ENCODE data around the gene TANC2.

TANC2 gene

DNA sequence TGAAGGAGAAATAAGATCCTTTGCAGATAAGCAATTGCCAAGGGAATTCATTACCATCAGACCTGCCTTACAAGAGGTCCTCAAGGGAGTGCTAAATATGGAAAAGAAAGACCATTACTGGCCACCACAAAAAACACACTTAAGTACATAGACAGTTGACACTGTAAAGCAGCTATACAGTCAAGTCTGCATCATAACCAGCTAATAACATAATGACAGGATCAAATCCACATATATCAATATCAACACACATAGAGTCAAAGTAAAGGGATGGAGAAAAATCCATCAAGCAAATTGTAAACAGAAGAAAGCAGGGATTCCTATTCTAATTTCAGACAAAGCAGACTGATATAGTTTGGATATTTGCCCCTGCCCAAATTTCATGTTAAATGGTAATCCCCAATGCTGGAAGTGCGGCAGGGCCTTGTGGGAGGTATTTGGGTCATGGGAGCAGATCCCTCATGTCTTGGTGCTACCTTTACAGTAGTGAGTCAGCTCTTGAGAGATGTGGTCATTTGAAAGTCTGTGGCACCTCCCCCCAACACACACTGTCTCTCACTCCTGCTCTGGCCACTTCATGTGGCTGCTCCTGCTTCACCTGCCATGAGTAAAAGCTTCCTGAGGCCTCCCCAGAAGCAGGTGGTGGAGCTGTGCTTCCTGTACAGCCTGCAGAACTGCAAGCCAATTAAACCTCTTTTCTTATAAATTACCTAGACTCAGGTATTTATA lies 32.8 kb downstream of the TANC2 start:
- Mint-ChIP-seq H3K36me3 (peaks cover 2% of the 10 kb centered on the region), H3K4me1 (peaks cover 5% of the 10 kb centered on the region), H3K4me3 (no peak overlapping the region), H3K27ac (no peak overlapping the region), H3K9me3 (peaks cover 5% of the 10 kb centered on the region), H3K27me3 (no peaks in the 10 kb centered on the region)
- DNase-seq (ENCODE audit: low spot score in 2 of 2) (no peak), ATAC-seq (ENCODE audit: low read depth) (no peak)

DNA sequence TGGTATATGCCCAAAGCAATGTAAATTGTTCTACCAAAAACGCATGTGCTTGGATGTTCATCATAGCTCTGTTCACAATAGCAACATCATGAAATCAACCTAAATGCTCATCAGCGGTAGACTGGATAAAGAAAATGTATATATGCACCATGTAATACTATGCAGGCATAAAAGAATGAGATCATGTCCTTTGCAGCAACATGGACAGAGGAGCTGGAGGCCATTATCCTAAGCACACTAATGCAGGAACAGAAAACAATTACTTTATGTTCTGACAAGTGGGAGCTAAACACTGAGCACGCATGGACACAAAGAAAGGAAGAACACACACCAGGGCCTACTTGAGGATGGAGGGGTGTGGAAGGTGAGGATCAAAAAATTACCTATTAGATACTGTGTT lies 33.7 kb downstream of the TANC2 start:
- ATAC-seq (ENCODE audit: low read depth) (no peak), DNase-seq (ENCODE audit: low spot score in 2 of 2) (no peak)
- Mint-ChIP-seq H3K4me3 (no peak overlapping the region), H3K9me3 (peaks cover 5% of the 10 kb centered on the region), H3K27me3 (no peaks in the 10 kb centered on the region), H3K36me3 (peaks cover 2% of the 10 kb centered on the region), H3K4me1 (peaks cover 5% of the 10 kb centered on the region), H3K27ac (no peak overlapping the region)

GRCh38 chr17:63001689-63002394 lies 35.8 kb downstream of the TANC2 start:
- DNase-seq (ENCODE audit: low spot score in 2 of 2) (no peak), ATAC-seq (ENCODE audit: low read depth) (no peak)
- Mint-ChIP-seq H3K27me3 (no peaks in the 10 kb centered on the region), H3K4me1 (no peaks in the 10 kb centered on the region), H3K9me3 (peaks cover 5% of the 10 kb centered on the region), H3K36me3 (peaks cover 2% of the 10 kb centered on the region), H3K4me3 (no peak overlapping the region), H3K27ac (no peak overlapping the region)

DNA sequence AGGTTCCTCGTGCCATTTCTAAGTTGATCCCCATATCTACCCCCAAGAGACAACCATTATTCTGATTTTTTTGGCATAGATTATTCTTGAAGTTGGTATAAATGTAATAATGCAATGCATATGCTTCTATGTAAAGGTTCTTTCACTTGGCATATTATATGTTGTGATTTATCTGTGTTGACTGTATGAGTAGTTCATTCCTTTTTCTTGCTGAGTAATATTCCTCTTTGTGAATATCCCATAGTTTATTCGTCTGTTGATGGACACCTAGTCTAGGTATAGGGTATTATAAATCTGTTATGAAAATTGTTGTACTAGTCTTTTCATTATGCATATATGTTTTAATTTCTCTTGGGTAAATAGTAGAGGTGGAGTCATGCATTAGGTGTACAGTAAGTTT lies 36.6 kb downstream of the TANC2 start:
- DNase-seq (ENCODE audit: low spot score in 2 of 2): no peak
- no peaks in the 10 kb centered on the region for H3K27me3 Mint-ChIP-seq
- H3K4me3 Mint-ChIP-seq: no peak overlapping the region
- H3K36me3 Mint-ChIP-seq: peaks cover 2% of the 10 kb centered on the region
- H3K9me3 Mint-ChIP-seq: peaks cover 5% of the 10 kb centered on the region
- no peaks in the 10 kb centered on the region for H3K4me1 Mint-ChIP-seq
- no peak for ATAC-seq (ENCODE audit: low read depth)
- no peak overlapping the region for H3K27ac Mint-ChIP-seq

DNA sequence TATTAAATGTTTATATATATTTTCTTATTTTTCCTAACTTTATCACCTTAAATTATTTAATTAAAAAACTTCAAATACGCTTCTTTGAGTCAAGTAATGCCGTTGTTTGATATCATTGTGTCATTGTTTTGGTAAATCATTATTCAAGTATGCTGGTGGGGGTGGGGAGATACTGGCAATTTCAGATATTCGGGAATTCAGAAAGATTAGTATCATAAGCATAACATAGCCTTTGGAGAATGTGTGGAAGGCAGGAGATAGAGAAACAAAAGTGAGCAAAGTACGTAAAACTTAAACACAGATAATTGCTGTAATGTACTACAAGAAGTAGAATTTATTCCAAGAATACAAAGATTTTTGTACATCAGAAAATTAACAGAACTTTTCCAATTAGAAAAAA lies 49.8 kb downstream of the TANC2 start:
- peaks cover 3% of the 10 kb centered on the region for H3K9me3 Mint-ChIP-seq
- H3K36me3 Mint-ChIP-seq: peaks cover 8% of the 10 kb centered on the region
- no peak for ATAC-seq (ENCODE audit: low read depth)
- no peak for DNase-seq (ENCODE audit: low spot score in 2 of 2)
- peaks cover 2% of the 10 kb centered on the region for H3K27me3 Mint-ChIP-seq
- no peaks in the 10 kb centered on the region for H3K4me1 Mint-ChIP-seq
- H3K27ac Mint-ChIP-seq: no peak overlapping the region
- no peak overlapping the region for H3K4me3 Mint-ChIP-seq

Data from memory B cell (primary cell).